ENCODE results near the gene ADRA1B. TPM values are rescaled to one million over a fixed set of nuclear protein-coding genes. Genes with fewer than 3 reads are reported as not detected.
A peak's percentile ranks its signal among the peaks of the same experiment; 100 is the strongest.

The ADRA1B gene
- total and polyA plus RNA-seq, 7 experiments from 2014 or later = 0.10 TPM; not detected in 6

DNA sequence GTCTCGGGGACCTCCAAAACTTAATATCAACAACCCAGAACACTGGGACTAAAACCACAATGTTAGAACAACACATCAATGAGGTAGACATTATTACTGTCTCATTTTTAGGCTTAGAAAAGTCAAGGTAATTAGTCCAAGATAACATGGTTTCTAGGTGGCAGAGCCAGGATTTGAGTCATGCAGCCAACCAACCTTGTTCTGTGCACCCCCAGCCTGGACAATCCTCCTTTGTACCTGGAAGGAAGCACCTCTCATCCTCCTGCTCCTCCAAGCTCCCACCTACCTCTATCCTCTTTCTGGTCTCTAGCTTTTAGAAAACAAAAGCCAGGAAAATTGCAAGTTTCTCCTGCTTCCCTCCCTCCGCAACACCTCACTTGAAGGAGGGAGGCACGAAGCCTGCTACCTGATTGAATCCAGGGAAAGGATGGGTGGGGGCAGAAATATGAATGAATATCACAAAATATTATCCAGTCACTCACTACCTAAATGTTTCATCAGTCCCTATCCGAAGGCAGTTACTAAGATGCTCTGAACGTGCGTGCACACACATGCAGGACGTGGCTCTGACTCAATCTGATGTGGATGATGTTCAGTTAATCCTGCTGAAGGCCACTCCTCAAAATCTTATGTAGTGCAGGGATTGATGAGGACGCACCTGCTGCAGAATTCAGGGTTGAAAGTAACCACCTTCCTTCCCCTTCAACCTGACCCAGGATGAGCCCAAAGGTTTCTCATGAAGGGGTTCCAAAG, 66.3 kb downstream of the ADRA1B start:
- Histone ChIP-seq H3K9me3 (ENCODE audit: control insufficient read depth in 2 of 3, low read length in 3 of 3) (no peaks in the 10 kb centered on the region), H3K4me3 (ENCODE audit: low read length) (no peak overlapping the region), H3K27me3 (ENCODE audit: control insufficient read depth in 2 of 2, insufficient read depth in 2 of 2, low read length in 2 of 2) (peaks cover 0 to 5% of the 10 kb centered on the region in 2 donors), H3K36me3 (ENCODE audit: control insufficient read depth in 2 of 3, insufficient read depth in 3 of 3, low read length in 3 of 3) (no peaks in the 10 kb centered on the region), H3K4me1 (ENCODE audit: control insufficient read depth in 2 of 2, insufficient read depth in 2 of 2, low read length in 2 of 2) (peaks cover 0 to 6% of the 10 kb centered on the region in 2 donors), H3K27ac (ENCODE audit: low read depth, low read length) (no peak overlapping the region)
- intact Hi-C loops (cut with micrococcal nuclease) = no loop called here
- DNase-seq (no peak), ATAC-seq (no peak)
- H3K36me3 Mint-ChIP-seq = no peaks in the 10 kb centered on the region
- CTCF ChIA-PET = no interaction called here
- H3K4me1 Mint-ChIP-seq = peaks cover 0 to 3% (median 0%) of the 10 kb centered on the region in 7 donors
- peak overlapping the region in 1 of 10 donors; percentile 60 for H3K4me3 Mint-ChIP-seq
- H3K27ac Mint-ChIP-seq = no peak overlapping the region
- peaks cover 11 to 47% (median 30%) of the 10 kb centered on the region in 5 donors for H3K27me3 Mint-ChIP-seq
- POLR2A ChIA-PET = no interaction called here
- H3K9me3 Mint-ChIP-seq = no peaks in the 10 kb centered on the region

DNA sequence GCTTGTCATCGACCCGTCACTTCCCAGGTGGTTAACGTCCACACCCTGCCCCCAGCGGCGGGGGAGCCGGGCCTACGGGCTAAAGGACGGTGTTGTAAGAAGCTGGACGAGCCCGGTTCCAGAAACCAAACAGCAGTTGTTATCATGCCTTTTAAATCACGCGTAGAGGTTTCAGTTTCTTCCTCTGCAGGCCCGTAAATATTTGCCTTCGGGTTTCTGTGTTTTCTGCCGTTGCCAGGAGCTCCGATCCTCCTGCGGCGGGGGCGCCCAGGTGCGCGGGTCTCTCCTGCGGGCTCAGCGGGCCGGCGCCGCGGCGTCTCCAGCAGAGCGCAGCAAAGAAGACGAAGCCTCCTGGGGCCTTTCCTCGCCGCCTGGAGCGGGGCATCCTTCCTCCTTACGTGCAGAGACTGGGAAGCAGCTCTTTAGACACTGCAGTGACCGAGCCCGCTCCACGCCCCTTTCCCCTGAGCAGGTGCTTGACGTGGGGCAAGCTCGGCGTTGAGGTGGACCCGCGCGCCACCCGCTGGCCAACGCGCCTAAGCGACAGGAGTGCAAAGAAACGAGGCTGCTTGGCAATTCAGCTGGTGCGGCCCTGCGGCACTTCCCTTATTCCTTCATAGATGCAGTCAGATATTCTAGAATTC, 70.9 kb downstream of the ADRA1B start:
- Histone ChIP-seq H3K36me3 (ENCODE audit: control insufficient read depth in 2 of 3, insufficient read depth in 3 of 3, low read length in 3 of 3) (no peaks in the 10 kb centered on the region), H3K4me3 (ENCODE audit: low read length) (peak overlapping the region; percentile 58), H3K27me3 (ENCODE audit: control insufficient read depth in 2 of 2, insufficient read depth in 2 of 2, low read length in 2 of 2) (peaks cover 0 to 5% of the 10 kb centered on the region in 2 donors), H3K9me3 (ENCODE audit: control insufficient read depth in 2 of 3, low read length in 3 of 3) (no peaks in the 10 kb centered on the region), H3K27ac (ENCODE audit: low read depth, low read length) (no peak overlapping the region), H3K4me1 (ENCODE audit: control insufficient read depth in 2 of 2, insufficient read depth in 2 of 2, low read length in 2 of 2) (peaks cover 0 to 6% of the 10 kb centered on the region in 2 donors)
- Mint-ChIP-seq H3K4me1 (peaks cover 0 to 3% (median 0%) of the 10 kb centered on the region in 7 donors), H3K27me3 (peaks cover 24 to 70% (median 34%) of the 10 kb centered on the region in 5 donors), H3K9me3 (peaks cover 0 to 9% (median 3%) of the 10 kb centered on the region in 11 donors), H3K4me3 (peak overlapping the region; percentile 55 to 78 (median 66)), H3K27ac (peak overlapping the region in 3 of 9 donors; percentile 70 to 83 (median 70)), H3K36me3 (peaks cover 0 to 6% (median 0%) of the 10 kb centered on the region in 5 donors)
- ATAC-seq (peak; percentile 92), DNase-seq (peak; percentile 56 to 73 (median 69))
- CTCF ChIA-PET = interaction anchor here (0.5 to 4.3 kb wide), 17 partner anchors 10 to 832 kb away, joined by 3 to 44 read pairs (median 4); no protein-coding TSS in a partner anchor
- intact Hi-C loops (cut with micrococcal nuclease) = loop anchor here (1.0 to 2.0 kb wide), 7 partner anchors 470 to 831 kb away; no protein-coding TSS in a partner anchor
- POLR2A ChIA-PET = no interaction called here

DNA sequence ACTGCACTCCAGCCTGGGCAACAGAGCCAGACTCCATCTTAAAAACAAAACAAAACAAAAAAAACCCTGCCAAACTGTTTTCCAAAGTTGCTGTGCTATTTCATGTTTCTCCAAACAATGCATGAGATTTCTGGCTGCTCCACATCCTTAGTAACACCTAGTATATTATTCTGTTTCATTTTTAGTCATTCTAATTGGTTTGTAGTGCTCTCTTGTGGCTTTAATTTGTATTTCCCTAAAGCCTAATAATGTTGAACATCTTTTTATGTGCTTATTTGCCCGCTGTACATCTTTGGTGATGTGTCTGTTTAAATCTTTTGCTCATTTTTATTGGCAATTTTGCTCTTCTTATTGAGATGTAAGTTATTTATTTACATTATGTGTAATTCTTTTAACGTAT, 74.2 kb downstream of the ADRA1B start:
- H3K9me3 ChIP-seq (ENCODE audit: control insufficient read depth in 2 of 3, low read length in 3 of 3) = peaks cover 0 to 9% (median 0%) of the 10 kb centered on the region in 3 experiments
- intact Hi-C loops (cut with micrococcal nuclease) = no loop called here
- ATAC-seq (no peak), DNase-seq (no peak)
- peaks cover 0 to 3% (median 0%) of the 10 kb centered on the region in 7 donors for H3K4me1 Mint-ChIP-seq
- no peak overlapping the region for H3K4me3 ChIP-seq (ENCODE audit: low read length)
- ChIA-PET CTCF (interaction anchor here (0.6 kb wide), 1 partner anchor 35 kb away, joined by 3 read pairs; no protein-coding TSS in a partner anchor), POLR2A (no interaction called here)
- H3K4me3 Mint-ChIP-seq = no peak overlapping the region
- peaks cover 0 to 10% (median 0%) of the 10 kb centered on the region in 5 donors for H3K36me3 Mint-ChIP-seq
- no peaks in the 10 kb centered on the region for H3K36me3 ChIP-seq (ENCODE audit: control insufficient read depth in 2 of 3, insufficient read depth in 3 of 3, low read length in 3 of 3)
- peaks cover 0 to 5% of the 10 kb centered on the region in 2 donors for H3K27me3 ChIP-seq (ENCODE audit: control insufficient read depth in 2 of 2, insufficient read depth in 2 of 2, low read length in 2 of 2)
- H3K27ac ChIP-seq (ENCODE audit: low read depth, low read length) = no peak overlapping the region
- H3K4me1 ChIP-seq (ENCODE audit: control insufficient read depth in 2 of 2, insufficient read depth in 2 of 2, low read length in 2 of 2) = peaks cover 0 to 6% of the 10 kb centered on the region in 2 donors
- peaks cover 0 to 28% (median 12%) of the 10 kb centered on the region in 11 donors for H3K9me3 Mint-ChIP-seq
- H3K27ac Mint-ChIP-seq = no peak overlapping the region
- H3K27me3 Mint-ChIP-seq = peaks cover 33 to 60% (median 38%) of the 10 kb centered on the region in 5 donors

DNA sequence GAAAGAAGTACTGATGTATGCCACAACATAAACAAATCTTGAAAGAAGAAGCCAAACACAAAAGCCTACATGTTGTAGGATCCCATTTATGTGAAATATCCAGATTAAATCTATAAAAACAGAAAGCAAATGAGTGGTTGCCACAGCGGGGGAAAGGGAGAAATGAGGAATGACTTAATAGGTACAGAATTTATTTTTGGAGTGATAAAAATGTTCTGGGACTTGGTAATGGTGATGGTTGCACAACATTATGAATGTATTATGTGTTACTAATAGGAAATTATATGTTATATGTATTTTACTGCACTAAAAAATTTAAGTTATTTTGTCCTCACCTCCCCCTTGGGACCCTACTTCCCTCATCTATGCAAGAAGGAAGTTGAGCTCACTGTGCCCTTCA, 76.3 kb downstream of the ADRA1B start:
- H3K27ac Mint-ChIP-seq = no peak overlapping the region
- peaks cover 29 to 49% (median 37%) of the 10 kb centered on the region in 5 donors for H3K27me3 Mint-ChIP-seq
- POLR2A ChIA-PET = no interaction called here

DNA sequence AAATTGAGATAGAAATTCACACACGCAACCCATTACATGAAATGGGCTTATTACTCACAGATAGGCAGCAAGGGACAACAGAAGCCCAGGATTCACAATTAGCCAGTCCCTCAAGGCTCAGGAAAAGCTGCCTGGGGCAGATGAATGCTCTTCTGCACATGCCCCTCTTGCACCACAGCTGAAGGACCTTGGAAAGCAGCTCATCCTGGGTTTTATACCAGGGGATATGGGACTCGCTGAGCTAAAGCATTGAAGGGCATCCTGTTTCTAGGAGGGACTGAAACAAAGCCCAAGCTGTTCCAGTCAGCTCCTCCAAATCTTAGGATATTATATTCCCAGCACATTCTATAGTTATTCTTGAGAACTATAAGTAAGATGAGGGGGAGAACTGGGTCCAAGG, 76.9 kb downstream of the ADRA1B start:
- Mint-ChIP-seq H3K9me3 (peaks cover 0 to 28% (median 12%) of the 10 kb centered on the region in 11 donors), H3K4me1 (no peaks in the 10 kb centered on the region), H3K4me3 (no peak overlapping the region), H3K36me3 (peaks cover 0 to 10% (median 0%) of the 10 kb centered on the region in 5 donors), H3K27ac (no peak overlapping the region), H3K27me3 (peaks cover 23 to 43% (median 34%) of the 10 kb centered on the region in 5 donors)
- Histone ChIP-seq H3K36me3 (ENCODE audit: control insufficient read depth in 2 of 3, insufficient read depth in 3 of 3, low read length in 3 of 3) (no peaks in the 10 kb centered on the region), H3K4me1 (ENCODE audit: control insufficient read depth in 2 of 2, insufficient read depth in 2 of 2, low read length in 2 of 2) (no peaks in the 10 kb centered on the region), H3K27ac (ENCODE audit: low read depth, low read length) (no peak overlapping the region), H3K4me3 (ENCODE audit: low read length) (no peak overlapping the region), H3K9me3 (ENCODE audit: control insufficient read depth in 2 of 3, low read length in 3 of 3) (peaks cover 0 to 9% (median 0%) of the 10 kb centered on the region in 3 experiments), H3K27me3 (ENCODE audit: control insufficient read depth in 2 of 2, insufficient read depth in 2 of 2, low read length in 2 of 2) (no peaks in the 10 kb centered on the region)
- DNase-seq (no peak), ATAC-seq (no peak)
- ChIA-PET POLR2A (no interaction called here), CTCF (interaction anchor here (1.1 kb wide), 1 partner anchor 28 kb away, joined by 3 read pairs; no protein-coding TSS in a partner anchor)
- intact Hi-C loops (cut with micrococcal nuclease) = no loop called here

More for the DNA sequence above, 76.3 kb downstream of the ADRA1B start:
- H3K36me3 Mint-ChIP-seq = peaks cover 0 to 10% (median 0%) of the 10 kb centered on the region in 5 donors
- CTCF ChIA-PET = interaction anchor here (1.1 kb wide), 1 partner anchor 29 kb away, joined by 3 read pairs; no protein-coding TSS in a partner anchor
- peaks cover 0 to 28% (median 12%) of the 10 kb centered on the region in 11 donors for H3K9me3 Mint-ChIP-seq
- H3K4me1 ChIP-seq (ENCODE audit: control insufficient read depth in 2 of 2, insufficient read depth in 2 of 2, low read length in 2 of 2) = no peaks in the 10 kb centered on the region
- intact Hi-C loops (cut with micrococcal nuclease) = no loop called here
- H3K4me1 Mint-ChIP-seq = peaks cover 0 to under 1% (median 0%) of the 10 kb centered on the region in 7 donors
- H3K27me3 ChIP-seq (ENCODE audit: control insufficient read depth in 2 of 2, insufficient read depth in 2 of 2, low read length in 2 of 2) = no peaks in the 10 kb centered on the region
- no peak overlapping the region for H3K27ac ChIP-seq (ENCODE audit: low read depth, low read length)
- no peak overlapping the region for H3K4me3 Mint-ChIP-seq
- ATAC-seq (no peak), DNase-seq (no peak)
- H3K9me3 ChIP-seq (ENCODE audit: control insufficient read depth in 2 of 3, low read length in 3 of 3) = peaks cover 0 to 9% (median 0%) of the 10 kb centered on the region in 3 experiments
- no peaks in the 10 kb centered on the region for H3K36me3 ChIP-seq (ENCODE audit: control insufficient read depth in 2 of 3, insufficient read depth in 3 of 3, low read length in 3 of 3)
- no peak overlapping the region for H3K4me3 ChIP-seq (ENCODE audit: low read length)

DNA sequence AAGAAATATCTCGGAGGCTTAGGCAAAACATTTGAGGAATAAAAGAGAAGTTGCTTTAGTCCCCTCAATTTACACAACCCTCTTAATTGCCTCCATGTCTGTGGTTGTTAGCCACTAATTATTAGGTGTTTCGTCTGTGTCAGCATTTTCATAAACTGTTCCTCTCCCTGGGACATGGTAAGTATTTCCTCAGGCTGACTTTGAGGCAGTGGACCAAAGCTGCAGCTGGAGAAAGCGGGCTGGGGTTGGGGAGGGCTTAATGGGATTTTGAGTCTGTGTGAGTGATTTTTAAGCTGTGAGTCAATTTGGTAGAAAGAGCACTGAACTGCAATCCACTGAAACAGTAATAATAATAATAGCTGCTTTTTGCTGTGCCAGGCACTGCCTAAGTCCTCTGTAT, 79.6 kb downstream of the ADRA1B start:
- peaks cover 21 to 40% (median 25%) of the 10 kb centered on the region in 5 donors for H3K27me3 Mint-ChIP-seq
- no peak overlapping the region for H3K27ac Mint-ChIP-seq
- Histone ChIP-seq H3K27ac (ENCODE audit: low read depth, low read length) (no peak overlapping the region), H3K36me3 (ENCODE audit: control insufficient read depth in 2 of 3, insufficient read depth in 3 of 3, low read length in 3 of 3) (no peaks in the 10 kb centered on the region), H3K4me3 (ENCODE audit: low read length) (no peak overlapping the region), H3K4me1 (ENCODE audit: control insufficient read depth in 2 of 2, insufficient read depth in 2 of 2, low read length in 2 of 2) (no peaks in the 10 kb centered on the region), H3K9me3 (ENCODE audit: control insufficient read depth in 2 of 3, low read length in 3 of 3) (peaks cover 0 to 9% (median 0%) of the 10 kb centered on the region in 3 experiments), H3K27me3 (ENCODE audit: control insufficient read depth in 2 of 2, insufficient read depth in 2 of 2, low read length in 2 of 2) (peaks cover 0 to 3% of the 10 kb centered on the region in 2 donors)
- ChIA-PET POLR2A (no interaction called here), CTCF (no interaction called here)
- no peak for ATAC-seq
- intact Hi-C loops (cut with micrococcal nuclease) = no loop called here
- DNase-seq = no peak
- peaks cover 0 to 28% (median 12%) of the 10 kb centered on the region in 11 donors for H3K9me3 Mint-ChIP-seq
- no peak overlapping the region for H3K4me3 Mint-ChIP-seq
- peaks cover 0 to 10% (median 0%) of the 10 kb centered on the region in 5 donors for H3K36me3 Mint-ChIP-seq
- no peaks in the 10 kb centered on the region for H3K4me1 Mint-ChIP-seq

Data from naive thymus-derived CD4-positive, alpha-beta T cell (primary cell).